Measurements from ENCODE around the gene ENTHD1.

DNA sequence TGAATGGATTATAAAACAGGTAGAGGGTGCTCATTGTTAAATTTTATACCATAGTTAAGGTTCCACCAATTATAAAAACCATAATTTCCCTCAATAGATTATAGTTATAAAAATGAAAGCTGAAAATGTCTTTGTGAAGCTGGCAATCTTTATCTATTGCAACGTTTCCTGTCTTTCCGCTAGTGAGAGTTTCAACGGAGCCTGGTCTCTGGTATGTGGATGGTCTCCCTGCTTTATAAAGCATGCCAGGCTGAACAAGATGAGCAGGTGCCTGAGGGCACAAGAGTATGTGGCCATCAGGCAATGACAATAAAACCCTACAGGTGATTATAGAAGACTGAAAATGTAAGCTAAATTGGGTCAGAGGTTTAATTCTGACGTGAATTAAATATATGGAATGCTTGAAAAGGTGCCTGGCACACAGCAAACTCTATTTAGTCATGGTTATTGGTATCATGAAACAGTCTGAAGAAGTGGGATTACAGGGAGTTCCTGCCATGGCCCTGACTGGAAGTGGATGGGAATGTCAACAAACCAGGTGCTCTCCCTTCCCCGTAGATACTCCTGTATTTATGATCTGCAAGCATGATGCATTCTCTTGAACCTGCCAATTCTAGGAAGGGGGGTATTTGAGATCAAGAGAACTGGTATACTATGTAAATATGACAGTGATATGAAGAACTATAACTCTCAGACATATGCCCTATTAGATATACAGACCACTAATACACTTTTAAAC is 115.7 kb downstream of the ENTHD1 start:
- TF ChIP-seq GATA2 (IDR thresholded peaks at IDR 0.05; ENCODE audit: low read depth, low read length) (no peak), GATA3 (IDR thresholded peaks at IDR 0.05; ENCODE audit: low read depth, low read length) (no peak)
